Naive thymus-derived CD8-positive, alpha-beta T cell (primary cell): ENCODE results near the gene TMEM240. TPM values are rescaled to one million over a fixed set of nuclear protein-coding genes. Genes with fewer than 3 reads are reported as not detected.

Experiments
- ATAC-seq, 2 donors: fragments of 150-1000 bp; cut with Tn5 transposase in 1 of 2; sonication (Bioruptor Pico), chemical (Tn5 transposase) in 1 of 2; 1 replicate in 1 of 2; 2 replicates in 1 of 2; pipeline ENCODE4 v1.10.0; 2021; ENCODE audit warnings: mild to moderate bottlenecking in 2 of 2, moderate library complexity in 2 of 2
- POLR2A ChIA-PET: fragments of 350-600 bp; sonication (Branson Sonifier 250); formaldehyde crosslinking; loops from one replicate; lab custom pipeline; 2021; ENCODE audit warnings: antibody characterized with exemption; lab: Charles Lee
- DNase-seq, 10 donors: peaks; one replicate each; pipeline versions ENCODE4 v3.0.0 to v3.0.0-alpha.2; 2020 to 2022
- H3K27ac Mint-ChIP-seq, 10 donors: one replicate each; pipeline ENCODE4 v1.8.0; 2020 to 2022; ENCODE audit warnings: mild to moderate bottlenecking in 10 of 10, mixed read lengths in 10 of 10, moderate library complexity in 4 of 10, inconsistent platforms in 1 of 10
- H3K27me3 Mint-ChIP-seq, 5 donors: one replicate each; pipeline ENCODE4 v1.8.0; 2021 to 2022; ENCODE audit warnings: mixed read lengths in 5 of 5
- H3K36me3 Mint-ChIP-seq, 3 donors: one replicate each; pipeline ENCODE4 v1.8.0; 2020 to 2022; ENCODE audit warnings: mixed read lengths in 3 of 3, mild to moderate bottlenecking in 2 of 3, inconsistent platforms in 1 of 3
- H3K4me1 Mint-ChIP-seq, 4 donors: one replicate each; pipeline ENCODE4 v1.8.0; 2021 to 2022; ENCODE audit warnings: mixed read lengths in 4 of 4
- H3K4me3 Mint-ChIP-seq, 10 donors: one replicate each; pipeline ENCODE4 v1.8.0; 2020 to 2022; ENCODE audit warnings: mild to moderate bottlenecking in 10 of 10, mixed read lengths in 10 of 10, moderate library complexity in 6 of 10, inconsistent platforms in 1 of 10
- H3K9me3 Mint-ChIP-seq, 9 donors: one replicate each; pipeline ENCODE4 v1.8.0; 2020 to 2022; ENCODE audit warnings: mixed read lengths in 9 of 9, mild to moderate bottlenecking in 3 of 9, inconsistent platforms in 1 of 9, moderate library complexity in 1 of 9
- polyA plus RNA-seq, 3 donors: library from polyadenylated mRNA; unstranded; fragments of 300-500 nt; fragmentation: Illumina TruSeq; gene quantifications; one replicate each; pipeline ENCODE4 v1.2.3, GENCODE V29; 2021
- total RNA-seq, 8 experiments: library from RNA in 2 of 8; stranded (reverse) in 2 of 8; gene quantifications; one replicate each; pipeline ENCODE4 v1.2.3 and lab custom pipeline; 2021 to 2026

Gene TMEM240
- 1 to 10 TPM; 3.4 TPM for total RNA-seq
- polyA plus RNA-seq: not detected
- total RNA-seq (lab: John Stamatoyannopoulos, UW): 0 to 0.60 (median 0.11) reads per million in 6 experiments

GRCh38 chr1:1540090-1540817 is at the start of gene TMEM240:
Gene TMEM240 (minus strand): TSS chr1:1540624. CDS start chr1:1540346, 278 bp downstream.
- Mint-ChIP-seq H3K27ac (peak within 1 kb of the TSS in 5 of 10 donors; percentile 28 to 89 (median 69)), H3K4me1 (peaks cover 0 to 13% (median 5%) of the 10 kb centered on the region in 4 donors), H3K9me3 (no peaks in the 10 kb centered on the region), H3K4me3 (peak within 1 kb of the TSS; percentile 65 to 84 (median 74)), H3K27me3 (no peaks in the 10 kb centered on the region), H3K36me3 (peaks cover 0 to 4% (median 2%) of the 10 kb centered on the region in 3 donors)
- POLR2A ChIA-PET: interaction anchor here (1.3 kb wide), 1 partner anchor 75 kb away, joined by 3 read pairs; the partner anchor contains the start of gene MIB2
- DNase-seq: peak; percentile 18 to 81 (median 46)
- ATAC-seq: peak; percentile 81 to 85

GRCh38 chr1:1583347-1584010 is 43.1 kb upstream of the TMEM240 start:
- H3K27ac Mint-ChIP-seq: no peak overlapping the region
- POLR2A ChIA-PET: no interaction called here
- no peaks in the 10 kb centered on the region for H3K9me3 Mint-ChIP-seq
- H3K4me3 Mint-ChIP-seq: no peak overlapping the region
- ATAC-seq (no peak), DNase-seq (no peak)
- H3K36me3 Mint-ChIP-seq: no peaks in the 10 kb centered on the region
- peaks cover 0 to 3% (median 0%) of the 10 kb centered on the region in 4 donors for H3K4me1 Mint-ChIP-seq
- H3K27me3 Mint-ChIP-seq: peaks cover 0 to 29% (median 1%) of the 10 kb centered on the region in 5 donors

GRCh38 chr1:1582585-1583346 is 42.3 kb upstream of the TMEM240 start:
- H3K9me3 Mint-ChIP-seq: no peaks in the 10 kb centered on the region
- DNase-seq (no peak), ATAC-seq (no peak)
- POLR2A ChIA-PET: no interaction called here
- no peak overlapping the region for H3K27ac Mint-ChIP-seq
- H3K27me3 Mint-ChIP-seq: peaks cover 0 to 28% (median 1%) of the 10 kb centered on the region in 5 donors
- peaks cover 0 to 3% (median 0%) of the 10 kb centered on the region in 4 donors for H3K4me1 Mint-ChIP-seq
- H3K36me3 Mint-ChIP-seq: no peaks in the 10 kb centered on the region
- no peak overlapping the region for H3K4me3 Mint-ChIP-seq

- Mint-ChIP-seq H3K9me3 (no peaks in the 10 kb centered on the region), H3K4me1 (peaks cover 9 to 17% (median 13%) of the 10 kb centered on the region in 4 donors), H3K4me3 (no peak overlapping the region), H3K36me3 (peaks cover 0 to 5% (median 0%) of the 10 kb centered on the region in 3 donors), H3K27ac (peak overlapping the region in 1 of 10 donors; percentile 13), H3K27me3 (peaks cover 0 to 13% (median 1%) of the 10 kb centered on the region in 5 donors)
- POLR2A ChIA-PET: interaction anchor here (0.5 to 2.5 kb wide), 7 partner anchors 10 to 80 kb away, joined by 3 to 11 read pairs (median 4); partner anchors contain the start of gene MIB2
- DNase-seq: no peak
- no peak for ATAC-seq
Measured at GRCh38 chr1:1578371-1578940, 38.0 kb upstream of the TMEM240 start.

GRCh38 chr1:1577367-1578011 is 37.1 kb upstream of the TMEM240 start:
- Mint-ChIP-seq H3K27me3 (peaks cover 0 to 11% (median 1%) of the 10 kb centered on the region in 5 donors), H3K9me3 (no peaks in the 10 kb centered on the region), H3K4me1 (peaks cover 10 to 26% (median 19%) of the 10 kb centered on the region in 4 donors), H3K36me3 (peaks cover 0 to 5% (median 0%) of the 10 kb centered on the region in 3 donors), H3K4me3 (no peak overlapping the region), H3K27ac (no peak overlapping the region)
- DNase-seq (no peak), ATAC-seq (no peak)
- POLR2A ChIA-PET: interaction anchor here (0.5 to 2.5 kb wide), 6 partner anchors 11 to 51 kb away, joined by 3 to 11 read pairs (median 4); no protein-coding TSS in a partner anchor

GRCh38 chr1:1574721-1575537 is 34.5 kb upstream of the TMEM240 start, which contains the start of gene SSU72:
Gene SSU72 (minus strand): TSS chr1:1574863. CDS start chr1:1574557, 306 bp downstream.
- peak within 1 kb of the TSS; percentile 99 to 100 (median 100) for H3K27ac Mint-ChIP-seq
- ATAC-seq (peak; percentile 77 to 83), DNase-seq (peak; percentile 85 to 96 (median 92))
- POLR2A ChIA-PET: interaction anchor here (1.0 to 7.1 kb wide), 4 partner anchors 23 to 55 kb away, joined by 3 to 87 read pairs (median 4); partner anchors contain the start of gene MIB2
- peaks cover 3 to 14% (median 5%) of the 10 kb centered on the region in 3 donors for H3K36me3 Mint-ChIP-seq
- H3K27me3 Mint-ChIP-seq: no peaks in the 10 kb centered on the region
- H3K4me3 Mint-ChIP-seq: peak within 1 kb of the TSS; percentile 92 to 99 (median 98)
- H3K4me1 Mint-ChIP-seq: peaks cover 17 to 44% (median 33%) of the 10 kb centered on the region in 4 donors
- H3K9me3 Mint-ChIP-seq: no peaks in the 10 kb centered on the region

GRCh38 chr1:1573843-1574720 is 33.7 kb upstream of the TMEM240 start:
- ATAC-seq: peak; percentile 80 to 83
- peak in 9 of 10 donors; percentile 20 to 91 (median 66) for DNase-seq
- Mint-ChIP-seq H3K27ac (peak overlapping the region; percentile 94 to 100 (median 99)), H3K9me3 (no peaks in the 10 kb centered on the region), H3K27me3 (no peaks in the 10 kb centered on the region), H3K36me3 (peaks cover 3 to 21% (median 5%) of the 10 kb centered on the region in 3 donors), H3K4me3 (peak overlapping the region; percentile 88 to 99 (median 98)), H3K4me1 (peaks cover 19 to 52% (median 41%) of the 10 kb centered on the region in 4 donors)
- POLR2A ChIA-PET: interaction anchor here (0.5 to 7.1 kb wide), 6 partner anchors 8 to 150 kb away, joined by 3 to 87 read pairs (median 5); partner anchors contain the start of gene MIB2

- DNase-seq (no peak), ATAC-seq (no peak)
- POLR2A ChIA-PET: interaction anchor here (0.7 kb wide), 1 partner anchor 21 kb away, joined by 3 read pairs; no protein-coding TSS in a partner anchor
- Mint-ChIP-seq H3K4me1 (peaks cover 24 to 73% (median 60%) of the 10 kb centered on the region in 4 donors), H3K27ac (peak overlapping the region in 8 of 10 donors; percentile 37 to 86 (median 72)), H3K9me3 (no peaks in the 10 kb centered on the region), H3K27me3 (no peaks in the 10 kb centered on the region), H3K36me3 (peaks cover 8 to 55% (median 13%) of the 10 kb centered on the region in 3 donors), H3K4me3 (peak overlapping the region in 5 of 10 donors; percentile 18 to 65 (median 48))
Measured at GRCh38 chr1:1569341-1569740, 28.9 kb upstream of the TMEM240 start.

- POLR2A ChIA-PET: interaction anchor here (0.7 kb wide), 1 partner anchor 24 kb away, joined by 3 read pairs; no protein-coding TSS in a partner anchor
- Mint-ChIP-seq H3K4me1 (peaks cover 19 to 74% (median 54%) of the 10 kb centered on the region in 4 donors), H3K27me3 (no peaks in the 10 kb centered on the region), H3K36me3 (peaks cover 4 to 70% (median 16%) of the 10 kb centered on the region in 3 donors), H3K4me3 (peak overlapping the region in 5 of 10 donors; percentile 14 to 43 (median 26)), H3K27ac (peak overlapping the region in 4 of 10 donors; percentile 4 to 63 (median 40)), H3K9me3 (no peaks in the 10 kb centered on the region)
- DNase-seq (no peak), ATAC-seq (no peak)
Measured at GRCh38 chr1:1567891-1568291, 27.5 kb upstream of the TMEM240 start.
